Stromal cell of bone marrow (primary cell): ENCODE data around the gene ZNF831.

ENCODE experiments used
- DNase-seq: peaks from one replicate; pipeline ENCODE4 v3.0.0-alpha.2; 2012; ENCODE audit warnings: low read depth

The ZNF831 gene

DNA sequence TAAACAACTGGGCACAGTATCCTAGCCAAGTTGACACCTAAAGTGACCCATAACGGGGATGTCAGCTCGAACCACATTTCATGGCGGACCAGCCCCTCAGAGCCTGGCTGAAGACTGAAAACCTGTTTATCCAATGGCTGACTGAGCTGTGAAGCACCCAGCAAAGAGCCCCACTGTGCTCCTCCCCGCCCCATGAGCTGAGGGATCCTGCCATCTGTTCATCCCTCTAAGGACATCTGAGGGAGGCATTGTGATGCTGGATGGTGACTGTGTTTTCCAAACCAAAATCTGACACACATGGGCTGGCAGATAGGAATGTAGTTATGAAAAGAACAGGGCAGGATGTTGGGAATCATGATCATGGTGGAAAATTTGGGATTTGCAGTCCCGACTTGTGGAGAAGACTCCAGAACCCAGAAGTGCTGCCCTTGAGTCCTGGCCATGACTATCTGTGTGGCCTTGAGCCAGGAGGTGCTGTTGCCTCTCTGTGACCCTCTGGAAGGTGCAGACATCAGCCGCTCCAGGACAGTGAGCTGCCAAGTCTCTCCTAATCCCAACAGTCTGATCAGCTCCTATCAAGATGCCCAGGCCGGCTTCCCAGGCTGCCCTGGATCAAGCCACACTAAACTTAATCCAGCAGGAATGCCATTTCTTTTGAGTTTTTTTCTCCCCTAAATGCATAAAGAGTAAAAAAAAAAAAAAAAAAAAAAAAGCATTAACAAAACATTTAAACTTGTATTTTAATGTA is 142.5 kb downstream of the ZNF831 start:
- DNase-seq, result no peak

DNA sequence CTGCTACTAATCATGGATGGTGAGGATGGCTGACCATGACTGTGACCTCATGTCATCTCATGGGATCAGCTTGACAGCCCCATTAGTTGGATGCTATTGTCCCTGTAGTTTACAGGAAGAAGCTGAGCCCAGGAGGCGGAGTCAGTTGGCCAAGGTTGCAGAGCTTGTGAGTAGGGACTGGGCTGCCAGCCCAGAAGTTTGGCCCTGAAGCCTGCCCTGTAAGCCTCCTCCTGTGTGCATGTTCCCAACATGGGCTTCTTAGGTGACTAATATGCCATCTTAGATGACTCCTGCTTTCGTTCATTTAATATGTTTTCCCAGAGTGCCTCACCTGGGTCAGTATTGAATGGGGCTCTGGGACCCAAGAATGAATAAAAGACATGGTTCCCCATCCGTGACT is 143.6 kb downstream of the ZNF831 start:
- DNase-seq, result no peak
